GM21390 (cell line): ENCODE results near the gene ANKRD53.

Source experiments
- ATAC-seq: cut with Tn5 transposase; IDR thresholded peaks from one replicate; pipeline ENCODE4 v1.9.1; 2021; ENCODE audit not compliant: unreplicated experiment

ANKRD53 gene

GRCh38 chr2:70964596-70965386, 13.6 kb upstream of the ANKRD53 start:
- peak; percentile 91 for ATAC-seq

- ATAC-seq, result no peak
Observed at GRCh38 chr2:70965506-70965905, 12.9 kb upstream of the ANKRD53 start.

- no peak for ATAC-seq
Observed at GRCh38 chr2:70966681-70967080, 11.7 kb upstream of the ANKRD53 start.

GRCh38 chr2:70967189-70967588, 11.2 kb upstream of the ANKRD53 start:
- ATAC-seq, result no peak

GRCh38 chr2:70974592-70974991, 3.8 kb upstream of the ANKRD53 start:
- no peak for ATAC-seq

- no peak for ATAC-seq
Observed at GRCh38 chr2:70975237-70975636, 3.2 kb upstream of the ANKRD53 start.

GRCh38 chr2:70977605-70978205, 725 bp upstream of the ANKRD53 start:
- ATAC-seq, result no peak

- no peak for ATAC-seq
Observed at GRCh38 chr2:70979180-70979488, 704 bp downstream of the ANKRD53 start.

- no peak for ATAC-seq
Observed at GRCh38 chr2:70979626-70980025, 1.2 kb downstream of the ANKRD53 start.

GRCh38 chr2:70981421-70981820, 3.0 kb downstream of the ANKRD53 start:
- ATAC-seq, result no peak

GRCh38 chr2:70981866-70982810, 3.7 kb downstream of the ANKRD53 start:
- ATAC-seq, result no peak

- ATAC-seq, result no peak
Observed at GRCh38 chr2:70982971-70983370, 4.5 kb downstream of the ANKRD53 start.

GRCh38 chr2:70983506-70984227, 5.2 kb downstream of the ANKRD53 start:
- no peak for ATAC-seq

- no peak for ATAC-seq
Observed at GRCh38 chr2:70984228-70984575, 5.8 kb downstream of the ANKRD53 start.

- peak; percentile 94 for ATAC-seq
Observed at GRCh38 chr2:70984576-70985282, 6.3 kb downstream of the ANKRD53 start.

- ATAC-seq, result no peak
Observed at GRCh38 chr2:70985283-70985688, 6.9 kb downstream of the ANKRD53 start.

GRCh38 chr2:70985956-70986355, 7.5 kb downstream of the ANKRD53 start:
- no peak for ATAC-seq

GRCh38 chr2:70986499-70987189, 8.2 kb downstream of the ANKRD53 start:
- no peak for ATAC-seq

- no peak for ATAC-seq
Observed at GRCh38 chr2:70987386-70987785, 9.0 kb downstream of the ANKRD53 start.

GRCh38 chr2:70988151-70988550, 9.7 kb downstream of the ANKRD53 start:
- ATAC-seq, result no peak
